Kidney (tissue), 22 donors: ENCODE results near the gene GBX1. TPM values are rescaled to one million over a fixed set of nuclear protein-coding genes. Genes with fewer than 3 reads are reported as not detected.
A peak's percentile ranks its signal among the peaks of the same experiment; 100 is the strongest.

Source experiments
- DNase-seq, 5 donors: peaks; one replicate each; pipeline ENCODE4 v3.0.0-alpha.2; 2013 to 2020
- FAIRE-seq: peaks from 2 replicates; lab custom pipeline; 2012; peaks lifted over from hg19 to GRCh38; lab: Jason Lieb, UNC
- H3K27ac ChIP-seq, 2 donors: one replicate each; pipeline ENCODE4 v1.7.0; 2013; ENCODE audit warnings: low read depth in 2 of 2, low read length in 2 of 2, inconsistent platforms in 1 of 2
- H3K27me3 ChIP-seq: one replicate; pipeline ENCODE4 v1.7.1; 2013; ENCODE audit warnings: low read length, inconsistent platforms; ENCODE audit not compliant: control insufficient read depth, insufficient read depth
- H3K36me3 ChIP-seq, 3 donors: one replicate each; pipeline versions ENCODE4 v1.7.0 to v1.7.1; 2013; ENCODE audit warnings: low read length in 3 of 3, control low read depth in 1 of 3, inconsistent platforms in 1 of 3; ENCODE audit not compliant: insufficient read depth in 3 of 3, control insufficient read depth in 2 of 3
- H3K4me1 ChIP-seq, 3 donors: one replicate each; pipeline versions ENCODE4 v1.7.0 to v1.7.1; 2013; ENCODE audit warnings: low read length in 3 of 3, inconsistent platforms in 1 of 3, low read depth in 1 of 3; ENCODE audit not compliant: control insufficient read depth in 2 of 3, insufficient read depth in 2 of 3
- H3K4me3 ChIP-seq, 3 donors: one replicate each; pipeline versions ENCODE4 v1.7.0 to v1.8.1; 2013; ENCODE audit warnings: low read length in 3 of 3, control low read depth in 1 of 3, inconsistent platforms in 1 of 3
- H3K9ac ChIP-seq, 3 donors: one replicate each; pipeline versions ENCODE4 v1.7.0 to v1.7.1; 2013; ENCODE audit warnings: low read length in 3 of 3, control low read depth in 1 of 3, inconsistent platforms in 1 of 3
- H3K9me3 ChIP-seq, 3 donors: one replicate each; pipeline versions ENCODE4 v1.7.0 to v1.7.1; 2013; ENCODE audit warnings: low read length in 3 of 3, control low read depth in 1 of 3, inconsistent platforms in 1 of 3; ENCODE audit not compliant: control insufficient read depth in 2 of 3, insufficient read depth in 1 of 3
- CTCF ChIP-seq: IDR thresholded peaks from 3 replicates; pipeline ENCODE4 v1.5.1; 2012; ENCODE audit warnings: mild to moderate bottlenecking, moderate library complexity, borderline replicate concordance; ENCODE audit not compliant: insufficient read depth; ENCODE audit errors: extremely low read depth
- intact Hi-C: fragments of 100-400 bp; cut with DNase I; formaldehyde crosslinking; loops from one replicate; pipeline ENCODE4 v1.11.1; 2022
- long read RNA-seq, 10 donors: library from polyadenylated mRNA in 1 of 10; unstranded in 1 of 10; transcript quantifications; one replicate each; pipeline ENCODE4 v2.0.0 and lab custom pipeline, GENCODE V29; 2021 to 2026
- polyA plus RNA-seq: library from polyadenylated mRNA; stranded (reverse); fragments of 350-450 nt; fragmentation: Illumina TruSeq; extraction: RNeasy Lipid Tissue Mini Kit (QIAGEN cat#74804); gene quantifications from one replicate; pipeline ENCODE4 v1.2.3, GENCODE V29; 2014; ENCODE audit warnings: low read depth, low replicate concordance; ENCODE audit not compliant: insufficient read depth
- total RNA-seq: library from RNA; stranded (reverse); fragmentation: NEBNext Ultra II Directional; extraction: Animal tissue kit (Norgen Biotek cat#: 25700); gene quantifications from one replicate; pipeline ENCODE4 v1.2.1, GENCODE V29; 2021
- donor health status: control.
- donor health status: control.
- donor health status: control.
- donor health status: control.
- donor health status: control.
- donor health status: DM: yes; HTN: yes; CAD: no.
- donor health status: Normal renal cell carcinoma (clear cell type).

GBX1 gene
- total RNA-seq: not detected
- not detected for polyA plus RNA-seq
- long read RNA-seq, donor 1, partial matches to known transcripts: 0 of 1 reads
- long read RNA-seq, donor 1, other reads (novel, unspliced or antisense): 0 of 1 reads
- long read RNA-seq, donor 2: 0 reads
- long read RNA-seq, donor 3: 0 reads
- long read RNA-seq, donor 4: 0 reads
- long read RNA-seq, donor 5: 0 reads
- long read RNA-seq, donor 6: 0 reads
- long read RNA-seq, donor 7: 0 reads
- long read RNA-seq, donor 8: 0 reads
- long read RNA-seq, donor 9: 0 reads
- long read RNA-seq, donor 10: 0 reads

- no peaks in the 10 kb centered on the region for H3K9me3 ChIP-seq
- intact Hi-C loops: no loop called here
- H3K4me1 ChIP-seq: peaks cover 0 to 8% (median 0%) of the 10 kb centered on the region in 3 donors
- TF ChIP-seq CTCF: peak; percentile 0
- H3K27me3 ChIP-seq: peaks cover 53% of the 10 kb centered on the region
- FAIRE-seq (no peak), DNase-seq (peak in 4 of 5 donors; percentile 70 to 81 (median 72))
- H3K36me3 ChIP-seq: no peaks in the 10 kb centered on the region
- H3K27ac ChIP-seq: no peak within 1 kb of the TSS
- no peak within 1 kb of the TSS for H3K4me3 ChIP-seq
- H3K9ac ChIP-seq: no peak within 1 kb of the TSS
Observed at GRCh38 chr7:151167197-151167961, at the start of gene GBX1. Gene GBX1 (minus strand): TSS chr7:151167694. CDS start chr7:151167548, 146 bp downstream.

- intact Hi-C loops: no loop called here
- H3K36me3 ChIP-seq: peaks cover 6 to 44% (median 40%) of the 10 kb centered on the region in 3 donors
Observed at GRCh38 chr7:151215396-151215795, 47.9 kb upstream of the GBX1 start.

GRCh38 chr7:151213826-151214225 lies 46.3 kb upstream of the GBX1 start:
- no peak overlapping the region for H3K27ac ChIP-seq
- H3K27me3 ChIP-seq: no peaks in the 10 kb centered on the region
- H3K9ac ChIP-seq: no peak overlapping the region
- DNase-seq (no peak), FAIRE-seq (no peak)
- no peak for TF ChIP-seq CTCF
- H3K4me1 ChIP-seq: no peaks in the 10 kb centered on the region
- H3K4me3 ChIP-seq: no peak overlapping the region
- intact Hi-C loops: no loop called here
- no peaks in the 10 kb centered on the region for H3K9me3 ChIP-seq
- H3K36me3 ChIP-seq: peaks cover 6 to 35% (median 32%) of the 10 kb centered on the region in 3 donors

More at GRCh38 chr7:151215396-151215795, 47.9 kb upstream of the GBX1 start:
- Histone ChIP-seq H3K9me3 (no peaks in the 10 kb centered on the region), H3K27me3 (no peaks in the 10 kb centered on the region), H3K4me3 (no peak overlapping the region), H3K4me1 (no peaks in the 10 kb centered on the region), H3K27ac (no peak overlapping the region), H3K9ac (no peak overlapping the region)
- TF ChIP-seq CTCF: no peak
- FAIRE-seq (no peak), DNase-seq (no peak)
